LNCAP (cell line): ENCODE data around the gene MRPS21.

Source experiments
- CTCF ChIP-seq: fragments of 450-650 bp; IDR thresholded peaks from 2 replicates; pipeline ENCODE4 v1.5.1; 2017; ENCODE audit warnings: mild to moderate bottlenecking

Gene MRPS21

GRCh38 chr1:150283260-150283659, 10.4 kb upstream of the MRPS21 start:
- no peak for TF ChIP-seq CTCF

GRCh38 chr1:150288382-150288781, 5.3 kb upstream of the MRPS21 start:
- TF ChIP-seq CTCF: no peak

GRCh38 chr1:150288822-150289221, 4.8 kb upstream of the MRPS21 start:
- TF ChIP-seq CTCF: no peak

- no peak for TF ChIP-seq CTCF
Observed at GRCh38 chr1:150295476-150295875, 1.8 kb downstream of the MRPS21 start.

GRCh38 chr1:150299716-150300115, 6.1 kb downstream of the MRPS21 start:
- no peak for TF ChIP-seq CTCF

GRCh38 chr1:150302338-150302737, 8.7 kb downstream of the MRPS21 start:
- TF ChIP-seq CTCF: no peak

- TF ChIP-seq CTCF: no peak
Observed at GRCh38 chr1:150302902-150303301, 9.2 kb downstream of the MRPS21 start.

GRCh38 chr1:150309758-150310508, 16.3 kb downstream of the MRPS21 start:
- no peak for TF ChIP-seq CTCF
